CD4-positive, alpha-beta T cell treated with Interferon gamma for 1 hour (primary cell): ENCODE measurements around the gene RBL2.
"Not testable (repeated sequence)": the region's sequence is repeated elsewhere in the genome, so short reads cannot be mapped to it uniquely, and the experiment has no call there.

Experiments used
- DNase-seq: peaks from one replicate; pipeline ENCODE4 v3.0.0-alpha.2; 2020

The RBL2 gene

GRCh38 chr16:53434377-53435065, at the start of gene RBL2:
RBL2 (plus strand) TSS chr16:53434471; CDS start chr16:53434557, 86 bp downstream.
- peak; percentile 84 for DNase-seq

GRCh38 chr16:53384610-53385009, 49.7 kb upstream of the RBL2 start:
- DNase-seq, result not testable (repeated sequence)

GRCh38 chr16:53404959-53405358, 29.3 kb upstream of the RBL2 start:
- no peak for DNase-seq

GRCh38 chr16:53412549-53412948, 21.7 kb upstream of the RBL2 start:
- no peak for DNase-seq

GRCh38 chr16:53413864-53414263, 20.4 kb upstream of the RBL2 start:
- DNase-seq, result no peak

- DNase-seq, result no peak
Observed at GRCh38 chr16:53414381-53414780, 19.9 kb upstream of the RBL2 start.

GRCh38 chr16:53415504-53415903, 18.8 kb upstream of the RBL2 start:
- DNase-seq, result no peak

GRCh38 chr16:53417011-53417410, 17.3 kb upstream of the RBL2 start:
- DNase-seq, result no peak

- DNase-seq, result no peak
Observed at GRCh38 chr16:53417976-53418375, 16.3 kb upstream of the RBL2 start.

GRCh38 chr16:53419383-53419709, 14.9 kb upstream of the RBL2 start:
- not testable (repeated sequence) for DNase-seq

GRCh38 chr16:53421248-53421647, 13.0 kb upstream of the RBL2 start:
- no peak for DNase-seq

GRCh38 chr16:53423968-53424367, 10.3 kb upstream of the RBL2 start:
- DNase-seq, result not testable (repeated sequence)

GRCh38 chr16:53428681-53429080, 5.6 kb upstream of the RBL2 start:
- DNase-seq, result no peak

- no peak for DNase-seq
Observed at GRCh38 chr16:53429221-53429943, 4.9 kb upstream of the RBL2 start.

GRCh38 chr16:53430363-53430762, 3.9 kb upstream of the RBL2 start:
- no peak for DNase-seq

GRCh38 chr16:53433509-53433908, 762 bp upstream of the RBL2 start:
- DNase-seq, result no peak

GRCh38 chr16:53433930-53434376, 318 bp upstream of the RBL2 start:
- no peak for DNase-seq

- peak; percentile 66 for DNase-seq
Observed at GRCh38 chr16:53435066-53435688, 906 bp downstream of the RBL2 start.

- DNase-seq, result no peak
Observed at GRCh38 chr16:53440125-53440524, 5.9 kb downstream of the RBL2 start.

GRCh38 chr16:53445534-53445933, 11.3 kb downstream of the RBL2 start:
- no peak for DNase-seq

GRCh38 chr16:53446090-53446489, 11.8 kb downstream of the RBL2 start:
- no peak for DNase-seq

- DNase-seq, result no peak
Observed at GRCh38 chr16:53449816-53450517, 15.7 kb downstream of the RBL2 start.

- peak; percentile 9 for DNase-seq
Observed at GRCh38 chr16:53453928-53454327, 19.7 kb downstream of the RBL2 start.
